ENCODE measurements around the gene FOXG1. TPM values are rescaled to one million over a fixed set of nuclear protein-coding genes. Genes with fewer than 3 reads are reported as not detected.

Gene FOXG1
- total RNA-seq: not detected
- not detected for total RNA-seq (2013)

DNA sequence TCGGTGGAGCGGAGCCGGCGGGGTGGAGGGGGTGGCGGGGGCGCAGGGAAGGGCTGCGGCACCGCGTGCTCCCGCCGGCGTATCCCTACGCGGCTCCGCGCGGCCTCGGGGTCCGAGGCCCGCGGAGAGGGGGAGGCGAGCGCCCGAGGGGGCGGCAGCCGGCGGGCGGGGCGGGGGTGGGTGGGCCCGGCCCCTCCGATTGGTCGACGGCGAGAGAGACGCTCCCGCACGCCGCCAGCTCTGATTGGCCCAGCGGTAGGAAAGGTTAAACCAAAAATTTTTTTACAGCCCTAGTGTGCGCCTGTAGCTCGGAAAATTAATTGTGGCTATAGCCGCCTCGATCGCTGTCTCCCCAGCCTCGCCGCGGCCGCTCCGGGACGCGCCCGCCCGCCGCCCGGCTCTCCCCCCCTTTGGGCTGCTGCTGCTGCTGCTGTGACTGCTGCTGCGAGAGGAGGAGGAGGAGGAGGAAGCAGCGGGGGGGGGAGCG lies at the start of gene FOXG1:
Gene FOXG1, plus strand, starts transcription at position 319 of the 487 bp plus-strand sequence. CDS start 493 bp downstream, outside the sequence.
- DNase-seq (no peak), ATAC-seq (no peak)
- Histone ChIP-seq H3K36me3 (ENCODE audit: control insufficient read depth, insufficient read depth, low read length) (no peaks in the 10 kb centered on the region), H3K27ac (ENCODE audit: low read length) (no peak within 1 kb of the TSS), H3K27me3 (ENCODE audit: control insufficient read depth, insufficient read depth, low read length) (peaks cover 46% of the 10 kb centered on the region), H3K9me3 (ENCODE audit: control insufficient read depth, insufficient read depth, low read length) (peaks cover 14% of the 10 kb centered on the region), H3K4me3 (ENCODE audit: low read length) (no peak within 1 kb of the TSS), H3K4me1 (ENCODE audit: control insufficient read depth, insufficient read depth, low read length) (peaks cover 18% of the 10 kb centered on the region)
- intact Hi-C loops (cut with micrococcal nuclease): no loop called here
- H3K36me3 Mint-ChIP-seq: peaks cover 40% of the 10 kb centered on the region
- H3K4me3 Mint-ChIP-seq: peak within 1 kb of the TSS; percentile 62
- H3K4me1 Mint-ChIP-seq: peaks cover 5 to 8% of the 10 kb centered on the region in 2 donors
- H3K9me3 Mint-ChIP-seq: peaks cover 7 to 11% of the 10 kb centered on the region in 2 donors
- no peak for TF ChIP-seq CTCF (IDR thresholded peaks at IDR 0.05)
- 8% methylated on average over 55 of the region's 58 CpGs for WGBS (ENCODE audit: insufficient coverage)
- H3K27ac Mint-ChIP-seq: no peak within 1 kb of the TSS
- H3K27me3 Mint-ChIP-seq (ENCODE audit: low read depth in 2 of 2): peaks cover 56 to 70% of the 10 kb centered on the region in 2 donors

DNA sequence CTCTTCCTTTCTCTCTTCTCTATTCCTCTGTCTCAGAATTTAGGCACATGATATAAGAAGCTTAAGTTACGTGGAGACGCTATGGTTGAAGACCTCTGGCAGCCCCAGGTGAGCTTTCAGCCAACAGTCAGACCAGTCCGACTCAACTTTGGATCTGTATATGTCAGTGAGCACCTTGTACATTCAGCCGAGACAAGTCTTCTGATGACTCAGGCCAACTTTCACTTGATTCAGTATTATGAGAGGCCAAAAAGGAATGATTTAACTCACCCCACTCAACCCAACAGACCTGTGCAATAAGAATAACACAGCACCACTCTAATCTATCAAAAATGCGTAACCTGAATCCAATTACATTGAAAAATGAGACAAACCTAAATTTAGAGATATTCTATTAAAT lies 47.5 kb upstream of the FOXG1 start:
- H3K36me3 Mint-ChIP-seq: no peaks in the 10 kb centered on the region
- no peaks in the 10 kb centered on the region for H3K4me1 Mint-ChIP-seq
- intact Hi-C loops (cut with micrococcal nuclease): no loop called here
- H3K9me3 ChIP-seq (ENCODE audit: control insufficient read depth, insufficient read depth, low read length): no peaks in the 10 kb centered on the region
- H3K9me3 Mint-ChIP-seq: peaks cover 14 to 16% of the 10 kb centered on the region in 2 donors
- WGBS (ENCODE audit: insufficient coverage): 88% methylated on average over 4 of the region's 5 CpGs
- no peak for TF ChIP-seq CTCF (IDR thresholded peaks at IDR 0.05)
- no peaks in the 10 kb centered on the region for H3K27me3 ChIP-seq (ENCODE audit: control insufficient read depth, insufficient read depth, low read length)
- no peaks in the 10 kb centered on the region for H3K36me3 ChIP-seq (ENCODE audit: control insufficient read depth, insufficient read depth, low read length)
- ATAC-seq: no peak
- no peak overlapping the region for H3K4me3 Mint-ChIP-seq
- no peaks in the 10 kb centered on the region for H3K27me3 Mint-ChIP-seq (ENCODE audit: low read depth in 2 of 2)
- H3K4me1 ChIP-seq (ENCODE audit: control insufficient read depth, insufficient read depth, low read length): no peaks in the 10 kb centered on the region
- H3K4me3 ChIP-seq (ENCODE audit: low read length): no peak overlapping the region
- H3K27ac ChIP-seq (ENCODE audit: low read length): no peak overlapping the region
- H3K27ac Mint-ChIP-seq: no peak overlapping the region
- DNase-seq: no peak

- Histone ChIP-seq H3K4me3 (ENCODE audit: low read length) (no peak overlapping the region), H3K27ac (ENCODE audit: low read length) (no peak overlapping the region), H3K27me3 (ENCODE audit: control insufficient read depth, insufficient read depth, low read length) (no peaks in the 10 kb centered on the region), H3K4me1 (ENCODE audit: control insufficient read depth, insufficient read depth, low read length) (no peaks in the 10 kb centered on the region), H3K36me3 (ENCODE audit: control insufficient read depth, insufficient read depth, low read length) (no peaks in the 10 kb centered on the region), H3K9me3 (ENCODE audit: control insufficient read depth, insufficient read depth, low read length) (no peaks in the 10 kb centered on the region)
- Mint-ChIP-seq H3K27ac (no peak overlapping the region), H3K4me1 (no peaks in the 10 kb centered on the region), H3K36me3 (no peaks in the 10 kb centered on the region), H3K4me3 (no peak overlapping the region), H3K27me3 (ENCODE audit: low read depth in 2 of 2) (no peaks in the 10 kb centered on the region), H3K9me3 (peaks cover 3 to 9% of the 10 kb centered on the region in 2 donors)
- no peak for DNase-seq
- TF ChIP-seq CTCF (IDR thresholded peaks at IDR 0.05): no peak
- ATAC-seq: no peak
- WGBS (ENCODE audit: insufficient coverage): no CpG with 5 or more reads among the region's 2 CpGs
- intact Hi-C loops (cut with micrococcal nuclease): no loop called here
These were observed 35.2 kb upstream of the FOXG1 start for GRCh38 chr14:28731358-28731757.

DNA sequence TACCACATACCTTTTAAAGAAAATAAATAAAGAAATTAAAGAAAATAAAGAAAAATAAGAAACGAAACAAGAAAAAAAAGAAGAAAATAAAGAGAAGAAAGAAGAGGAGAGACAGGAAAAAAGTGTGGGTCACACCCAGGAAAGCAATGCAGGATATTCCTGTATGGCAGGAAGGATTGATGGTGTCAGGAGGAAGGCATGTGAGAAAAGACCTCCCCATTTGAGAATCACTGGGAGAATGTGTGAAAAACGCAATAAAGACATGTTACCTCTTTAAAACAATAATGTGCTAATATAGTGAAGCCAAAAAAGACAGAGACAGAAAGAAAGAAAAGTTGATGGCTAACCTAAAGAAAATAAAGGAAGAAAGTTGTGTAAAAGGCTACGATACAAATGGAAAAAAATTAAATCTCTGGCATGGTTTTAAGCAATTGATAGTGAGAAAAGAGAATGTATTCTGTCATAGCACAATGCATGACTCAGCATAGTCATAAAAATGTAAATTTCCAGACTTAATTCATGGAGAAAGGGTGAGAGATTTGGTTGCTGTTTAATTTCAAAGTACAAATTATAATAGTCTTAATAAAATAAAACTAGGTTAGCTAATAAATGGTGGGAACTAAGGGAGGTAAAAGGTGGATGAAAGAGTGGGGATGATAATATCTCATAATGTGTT lies 24.3 kb upstream of the FOXG1 start:
- Histone ChIP-seq H3K27me3 (ENCODE audit: control insufficient read depth, insufficient read depth, low read length) (no peaks in the 10 kb centered on the region), H3K36me3 (ENCODE audit: control insufficient read depth, insufficient read depth, low read length) (no peaks in the 10 kb centered on the region), H3K4me1 (ENCODE audit: control insufficient read depth, insufficient read depth, low read length) (no peaks in the 10 kb centered on the region), H3K27ac (ENCODE audit: low read length) (no peak overlapping the region), H3K9me3 (ENCODE audit: control insufficient read depth, insufficient read depth, low read length) (no peaks in the 10 kb centered on the region), H3K4me3 (ENCODE audit: low read length) (no peak overlapping the region)
- DNase-seq (no peak), ATAC-seq (no peak)
- H3K36me3 Mint-ChIP-seq: no peaks in the 10 kb centered on the region
- intact Hi-C loops (cut with micrococcal nuclease): no loop called here
- no peak for TF ChIP-seq CTCF (IDR thresholded peaks at IDR 0.05)
- no peak overlapping the region for H3K4me3 Mint-ChIP-seq
- H3K27ac Mint-ChIP-seq: no peak overlapping the region
- no peaks in the 10 kb centered on the region for H3K27me3 Mint-ChIP-seq (ENCODE audit: low read depth in 2 of 2)
- peaks cover 12% of the 10 kb centered on the region in 2 donors for H3K9me3 Mint-ChIP-seq
- H3K4me1 Mint-ChIP-seq: no peaks in the 10 kb centered on the region
- 84% methylated on average over 2 of the region's 3 CpGs for whole genome bisulfite sequencing (ENCODE audit: insufficient coverage)

Measured in natural killer cell (primary cell).